K562 (cell line): ENCODE measurements around the gene ZNF641. TPM values are rescaled to one million over a fixed set of nuclear protein-coding genes. Genes with fewer than 3 reads are reported as not detected.

Experiments used
- ATAC-seq: fragments of 200-7000 bp; cut with Tn5 transposase; 3 replicates; pipeline ENCODE4 v1.9.1; 2020; ENCODE audit warnings: moderate library complexity
- BruUV-seq: library from RNA; stranded (reverse); fragments of 400-500 nt; replicated peaks from 2 replicates; lab custom pipeline; 2021; lab: Mats Ljungman, UMichigan
- CTCF ChIA-PET: fragments of 300-600 bp; formaldehyde crosslinking; extraction: SDS; loops from one replicate; lab custom pipeline; 2021; ENCODE audit warnings: low intra/inter-chr PET ratio; lab: Yijun Ruan, JAX
- POLR2A ChIA-PET: fragments of 300-600, 350-650 bp; sonication (Branson Sonifier 250); formaldehyde crosslinking; extraction: SDS; loops from one replicate; lab custom pipeline; 2021; ENCODE audit warnings: antibody characterized with exemption, inconsistent platforms; lab: Yijun Ruan, JAX
- DNase-seq, 4 experiments: peaks; one replicate each; pipeline versions ENCODE4 v3.0.0 to v3.0.0-alpha.2; 2011 to 2018; ENCODE audit warnings: low spot score in 3 of 4, mixed read lengths in 3 of 4; ENCODE audit errors: extremely low read depth in 1 of 4
- FAIRE-seq: peaks from 2 replicates; lab custom pipeline; 2011; peaks lifted over from hg19 to GRCh38; lab: Jason Lieb, UNC
- H2AFZ ChIP-seq: 2 replicates; pipeline ENCODE4 v1.6.0; 2011; ENCODE audit warnings: low read depth, low read length, control low read depth, inconsistent platforms
- H3K27ac ChIP-seq: fragments of 200-600 bp; 3 replicates; pipeline ENCODE4 v1.8.0; 2011; ENCODE audit warnings: low read depth, mild to moderate bottlenecking, control low read depth, inconsistent platforms, low read length, moderate library complexity, mixed read lengths; ENCODE audit errors: extremely low read depth
- H3K27me3 ChIP-seq, 2 experiments: fragments of 300-600 bp in 1 of 2; 2 replicates in 1 of 2; 3 replicates in 1 of 2; pipeline versions ENCODE4 v1.6.0 to v1.8.0; 2011; ENCODE audit warnings: inconsistent platforms in 2 of 2, low read length in 2 of 2, mild to moderate bottlenecking in 1 of 2, mixed read lengths in 1 of 2, moderate library complexity in 1 of 2; ENCODE audit not compliant: control insufficient read depth in 2 of 2, insufficient read depth in 2 of 2
- H3K36me3 ChIP-seq: fragments of 300-600 bp; 3 replicates; pipeline ENCODE4 v1.8.0; 2011; ENCODE audit warnings: mild to moderate bottlenecking, low read length, inconsistent platforms; ENCODE audit not compliant: control insufficient read depth, insufficient read depth
- H3K4me1 ChIP-seq, 2 experiments: fragments of 200-600 bp in 1 of 2; replicated peaks in 1 of 2; 2 replicates in 1 of 2; 3 replicates in 1 of 2; pipeline versions ENCODE4 v1.5.1 to v1.8.0; 2011; ENCODE audit warnings: inconsistent platforms in 2 of 2, low read length in 2 of 2, mild to moderate bottlenecking in 1 of 2, mixed read lengths in 1 of 2, moderate library complexity in 1 of 2; ENCODE audit not compliant: control insufficient read depth in 2 of 2, insufficient read depth in 2 of 2
- H3K4me2 ChIP-seq: 2 replicates; pipeline ENCODE4 v1.6.1; 2011; ENCODE audit warnings: low read length, control low read depth, inconsistent platforms, mixed read lengths; ENCODE audit not compliant: insufficient read depth
- H3K4me3 ChIP-seq: fragments of 200-600 bp; sonication (generic), shearing (Covaris generic); 2 replicates; pipeline ENCODE4 v1.5.1; 2016; ENCODE audit warnings: control low read depth, inconsistent platforms
- H3K79me2 ChIP-seq: fragments of 200-600 bp; 3 replicates; pipeline ENCODE4 v1.8.0; 2011; ENCODE audit warnings: low read length, inconsistent platforms; ENCODE audit not compliant: control insufficient read depth, insufficient read depth
- H3K9ac ChIP-seq, 2 experiments: 2 replicates each; pipeline versions ENCODE4 v1.6.0 to v1.6.1; 2011; ENCODE audit warnings: low read depth in 2 of 2, low read length in 2 of 2, control low read depth in 1 of 2, inconsistent platforms in 1 of 2, mild to moderate bottlenecking in 1 of 2, mixed read lengths in 1 of 2; ENCODE audit not compliant: insufficient read depth in 1 of 2
- H3K9me1 ChIP-seq: one replicate; pipeline ENCODE4 v1.6.0; 2011; ENCODE audit warnings: inconsistent platforms, mild to moderate bottlenecking, low read length, moderate library complexity; ENCODE audit not compliant: control insufficient read depth, insufficient read depth
- H3K9me3 ChIP-seq: replicated peaks from 2 replicates; pipeline ENCODE4 v1.5.1; 2011; ENCODE audit warnings: low read depth, low read length, inconsistent platforms; ENCODE audit not compliant: control insufficient read depth, insufficient read depth
- H4K20me1 ChIP-seq: replicated peaks from 2 replicates; pipeline ENCODE4 v1.6.1; 2011; ENCODE audit warnings: low read length, inconsistent platforms, mixed read lengths; ENCODE audit not compliant: control insufficient read depth, insufficient read depth
- ATF3 ChIP-seq, 2 experiments: fragments of 450-650 bp in 1 of 2; sonication (generic) in 1 of 2; formaldehyde crosslinking in 1 of 2; IDR thresholded peaks in 1 of 2; conservative IDR thresholded peaks in 1 of 2; 2 replicates each; pipeline versions ENCODE4 v1.6.1 to v1.8.1; 2016 to 2023; ENCODE audit warnings: mild to moderate bottlenecking in 2 of 2, moderate library complexity in 2 of 2, inconsistent platforms in 1 of 2, missing genetic modification reagents in 1 of 2
- CEBPB ChIP-seq: fragments of 450-650 bp; IDR thresholded peaks from 2 replicates; pipeline ENCODE4 v1.6.1; 2016; ENCODE audit warnings: missing genetic modification characterization, missing compliant biosample characterization
- EWSR1 ChIP-seq: fragments of 450-650 bp; IDR thresholded peaks from 2 replicates; pipeline ENCODE4 v1.6.1; 2018; ENCODE audit warnings: borderline replicate concordance, mild to moderate bottlenecking, low read depth, moderate library complexity; ENCODE audit not compliant: partially characterized antibody
- FOSL1 ChIP-seq: fragments of 200-800 bp; sonication (Bioruptor generic); conservative IDR thresholded peaks from 2 replicates; pipeline ENCODE4 v1.6.1; 2016; ENCODE audit warnings: missing genetic modification characterization, missing compliant biosample characterization
- KDM5B ChIP-seq: fragments of 200-600 bp; sonication (generic); IDR thresholded peaks from 2 replicates; pipeline ENCODE4 v1.6.1; 2012; ENCODE audit warnings: low read depth, mild to moderate bottlenecking, moderate library complexity, low read length, control low read depth, inconsistent platforms; ENCODE audit not compliant: insufficient replicate concordance
- MAFG ChIP-seq: fragments of 450-650 bp; conservative IDR thresholded peaks from 2 replicates; pipeline ENCODE4 v1.6.1; 2016; ENCODE audit warnings: missing genetic modification characterization, missing compliant biosample characterization
- NBN ChIP-seq: fragments of 450-650 bp; IDR thresholded peaks from 2 replicates; pipeline ENCODE4 v1.6.1; 2016; ENCODE audit warnings: low read depth, mild to moderate bottlenecking
- NCOA4 ChIP-seq: fragments of 450-650 bp; IDR thresholded peaks from 2 replicates; pipeline ENCODE4 v1.6.1; 2018; ENCODE audit warnings: mild to moderate bottlenecking; ENCODE audit not compliant: partially characterized antibody
- SIRT6 ChIP-seq: IDR thresholded peaks from one replicate; pipeline ENCODE4 v1.6.1; 2012; ENCODE audit warnings: low read depth, mild to moderate bottlenecking, control low read depth, inconsistent platforms, low read length, moderate library complexity
- ZNF384 ChIP-seq: IDR thresholded peaks from 2 replicates; pipeline ENCODE4 v1.6.1; 2012; ENCODE audit warnings: low read depth, low read length, improper control_type of control experiment
- ZNF644 ChIP-seq: fragments of 200-800 bp; sonication (Bioruptor generic); IDR thresholded peaks from 2 replicates; pipeline ENCODE4 v1.6.1; 2016; ENCODE audit warnings: low read depth, missing genetic modification characterization, missing compliant biosample characterization
- ZNF740 ChIP-seq, 3 experiments: fragments of 200-800 bp in 1 of 3; sonication (Bioruptor generic) in 1 of 3; sonication (generic) in 1 of 3; formaldehyde crosslinking in 1 of 3; IDR thresholded peaks; 2 replicates each; pipeline versions ENCODE4 v1.6.1 to v1.8.0; 2016 to 2022; ENCODE audit warnings: mild to moderate bottlenecking in 2 of 3, missing compliant biosample characterization in 2 of 3, missing genetic modification characterization in 2 of 3, missing genetic modification reagents in 1 of 3
- WGBS: fragments of 100-300 bp; shearing (Covaris generic); methylation state at CpG from one replicate; pipeline ENCODE4 v1.1.6; 2016; ENCODE audit warnings: low coverage, mixed read lengths; ENCODE audit not compliant: insufficient coverage; ENCODE audit errors: missing lambda C conversion rate; 5-methylcytosine and 5-hydroxymethylcytosine counted together
- in situ Hi-C: fragments of 300-500 bp; cut with MboI; formaldehyde crosslinking; loops from 4 replicates; pipeline ENCODE4 v1.15.0; 2018; ENCODE audit warnings: inconsistent platforms, mixed read lengths
- intact Hi-C: fragments of 100-400 bp; cut with micrococcal nuclease; formaldehyde crosslinking; loops from 2 replicates; pipeline ENCODE4 v1.14.2; 2022
- polyA plus RNA-seq, 8 experiments: library from polyadenylated mRNA; depleted of rRNA in 4 of 8; stranded (reverse) in 5 of 8; unstranded in 3 of 8; fragments of >200 nt; fragmentation: Nextera tagmentation in 2 of 8; fragmentation: Illumina TruSeq in 1 of 8; extraction: Ambion mirVana in 2 of 8; extraction: Trizol in 1 of 8; gene quantifications; 2 replicates each; pipeline versions ENCODE4 v1.2.1 to v1.2.3, GENCODE V29; 2011 to 2014; ENCODE audit warnings: inconsistent platforms in 1 of 8, missing spikeins in 1 of 8
- total RNA-seq, 7 experiments: library from RNA; depleted of rRNA in 6 of 7; stranded (reverse); fragments of >200 nt in 6 of 7; fragmentation: Illumina TruSeq in 2 of 7; extraction: Trizol in 2 of 7; gene quantifications; 2 replicates each; pipeline versions ENCODE4 v1.2.1 to v1.2.3, GENCODE V29; 2011 to 2021; ENCODE audit warnings: low replicate concordance in 1 of 7

ZNF641 gene
- total and polyA plus RNA-seq, 9 of the 15 experiments (the other 6 are each of a cell fraction or from before 2014, with no cell fraction given), result 2.5 to 15.6 (median 9.2) TPM

- Histone ChIP-seq H3K27me3 (no peaks in the 10 kb centered on the region; a peak in 1 of 5 replicates), H2AFZ (no peak overlapping the region), H3K9me3 (no peaks in the 10 kb centered on the region), H3K4me1 (no peaks in the 10 kb centered on the region), H3K9me1 (no peaks in the 10 kb centered on the region), H3K27ac (no peak overlapping the region), H3K79me2 (no peaks in the 10 kb centered on the region), H3K9ac (no peak overlapping the region), H3K4me2 (no peak overlapping the region)
- no peak for FAIRE-seq
- in situ Hi-C loops (no loop called here), intact Hi-C loops (no loop called here)
- 13% methylated on average over 1 of the region's 1 CpG for WGBS
- no TSS peak for BruUV-seq
- no peak for DNase-seq
- CTCF ChIA-PET, result no interaction called here
- ATAC-seq, result no peak
- peak; percentile 47; the same call in 1 of the 2 replicates for TF ChIP-seq FOSL1 (tag)
- no peak for TF ChIP-seq ZNF740 (CRISPR knock-in tag; IDR thresholded peaks at IDR 0.05)
- TF ChIP-seq ZNF740 (tag; IDR thresholded peaks at IDR 0.05), result no peak
- TF ChIP-seq, all 486 proteins: peak for 1
- Histone ChIP-seq H3K4me3 (no peak overlapping the region), H4K20me1 (no peaks in the 10 kb centered on the region), H3K36me3 (no peaks in the 10 kb centered on the region)
- POLR2A ChIA-PET, result interaction anchor here (0.8 kb wide), 1 partner anchor 21 kb away, joined by 4 read pairs; no protein-coding TSS in a partner anchor
These were observed 29.9 kb upstream of the ZNF641 start for GRCh38 chr12:48380596-48380995.

- Histone ChIP-seq H3K9me3 (no peaks in the 10 kb centered on the region), H3K4me2 (no peak overlapping the region), H3K27ac (no peak overlapping the region), H4K20me1 (no peaks in the 10 kb centered on the region), H3K9ac (no peak overlapping the region), H2AFZ (no peak overlapping the region), H3K4me1 (no peaks in the 10 kb centered on the region), H3K27me3 (no peaks in the 10 kb centered on the region; a peak in 1 of 5 replicates), H3K4me3 (no peak overlapping the region), H3K36me3 (no peaks in the 10 kb centered on the region), H3K79me2 (no peaks in the 10 kb centered on the region), H3K9me1 (no peaks in the 10 kb centered on the region)
- FAIRE-seq (no peak), ATAC-seq (no peak), DNase-seq (no peak)
- ChIA-PET CTCF (no interaction called here), POLR2A (no interaction called here)
- in situ Hi-C loops (no loop called here), intact Hi-C loops (no loop called here)
- WGBS, result 4% methylated on average over 4 of the region's 4 CpGs
- BruUV-seq, result no TSS peak
- TF ChIP-seq NCOA4, result no peak
- no peak for TF ChIP-seq MAFG (tag)
- TF ChIP-seq EWSR1, result no peak
- TF ChIP-seq SIRT6, result no peak
- TF ChIP-seq KDM5B, result no peak
- TF ChIP-seq ZNF644 (tag), result no peak
- no peak for TF ChIP-seq NBN
- no peak for TF ChIP-seq ZNF384
- peak; percentile 82 for TF ChIP-seq ATF3 (IDR thresholded peaks at IDR 0.05)
- no peak for TF ChIP-seq ATF3 (CRISPR knock-in tag; conservative IDR thresholded peaks at IDR 0.05)
- peak; percentile 42 for TF ChIP-seq CEBPB (tag)
These were observed 29.1 kb upstream of the ZNF641 start for GRCh38 chr12:48379794-48380193.
